ENCODE results near the gene CHST2. TPM values are rescaled to one million over a fixed set of nuclear protein-coding genes. Genes with fewer than 3 reads are reported as not detected.

CHST2 gene
- total RNA-seq, 1 donor from 2014 or later: 51.7 TPM

DNA sequence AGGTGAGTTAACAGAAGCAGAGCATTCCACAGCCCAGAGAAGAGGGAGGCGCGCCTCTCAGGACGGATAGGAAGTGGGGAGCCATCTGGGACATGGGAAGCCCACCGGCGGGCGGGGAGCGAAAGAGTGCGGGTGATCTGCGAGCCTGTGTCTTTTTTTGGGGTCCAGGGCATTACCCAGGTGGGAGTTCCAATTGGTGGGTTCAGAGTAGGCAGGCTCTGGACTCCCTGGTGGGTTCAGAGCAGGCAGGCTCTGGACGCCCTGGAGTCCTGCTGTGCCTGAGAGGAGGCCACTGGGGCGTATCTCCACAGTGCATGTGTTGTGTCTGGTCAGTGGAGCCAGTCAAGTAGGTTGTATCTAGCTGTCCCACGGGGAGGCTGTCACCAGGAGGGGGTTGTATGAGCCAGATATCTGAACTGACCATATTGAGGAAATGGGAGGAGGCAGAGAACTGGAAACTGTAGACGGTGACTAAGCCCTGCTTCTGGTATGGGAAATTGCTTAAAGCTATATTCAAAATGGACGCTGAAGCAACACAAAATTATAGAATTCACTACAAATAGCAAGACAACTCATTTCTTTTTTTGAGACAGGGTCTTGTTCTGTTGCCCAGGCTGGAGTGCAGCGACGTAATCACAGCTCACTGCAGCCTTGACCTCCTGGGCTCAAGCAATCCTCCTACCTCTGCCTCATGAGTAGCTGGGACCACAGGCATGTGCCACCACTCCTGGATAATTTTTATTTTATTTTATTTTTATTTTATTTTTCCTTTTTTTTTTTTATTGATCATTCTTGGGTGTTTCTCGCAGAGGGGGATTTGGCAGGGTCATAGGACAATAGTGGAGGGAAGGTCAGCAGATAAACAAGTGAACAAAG is 34.5 kb upstream of the CHST2 start:
- H3K27me3 Mint-ChIP-seq (ENCODE audit: unreplicated experiment): peaks cover 7% of the 10 kb centered on the region
- H3K4me1 Mint-ChIP-seq (ENCODE audit: low read depth, unreplicated experiment): peaks cover 18% of the 10 kb centered on the region
- H3K4me3 Mint-ChIP-seq (ENCODE audit: unreplicated experiment): peak overlapping the region; percentile 30

DNA sequence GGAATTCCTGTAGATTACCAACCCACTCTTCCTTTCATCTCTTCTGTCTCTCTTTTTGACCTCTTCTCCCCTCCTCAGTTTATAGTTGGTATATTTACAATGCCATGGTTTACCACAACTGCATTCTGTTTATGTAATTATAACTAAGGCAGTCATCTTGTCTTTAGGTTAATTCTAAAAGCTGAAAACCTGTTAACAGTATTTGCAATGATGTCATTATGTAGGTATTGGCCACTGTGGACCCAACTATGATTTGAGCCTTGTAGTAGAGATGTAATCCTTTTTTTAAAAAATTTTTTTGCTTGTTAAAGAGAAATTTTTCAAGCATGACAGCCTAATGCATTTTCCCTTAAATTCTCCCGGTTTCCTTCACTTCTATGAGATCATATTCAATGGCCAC is 30.7 kb upstream of the CHST2 start:
- H3K27ac Mint-ChIP-seq (ENCODE audit: unreplicated experiment): no peak overlapping the region
- TF ChIP-seq, protein P1, sequence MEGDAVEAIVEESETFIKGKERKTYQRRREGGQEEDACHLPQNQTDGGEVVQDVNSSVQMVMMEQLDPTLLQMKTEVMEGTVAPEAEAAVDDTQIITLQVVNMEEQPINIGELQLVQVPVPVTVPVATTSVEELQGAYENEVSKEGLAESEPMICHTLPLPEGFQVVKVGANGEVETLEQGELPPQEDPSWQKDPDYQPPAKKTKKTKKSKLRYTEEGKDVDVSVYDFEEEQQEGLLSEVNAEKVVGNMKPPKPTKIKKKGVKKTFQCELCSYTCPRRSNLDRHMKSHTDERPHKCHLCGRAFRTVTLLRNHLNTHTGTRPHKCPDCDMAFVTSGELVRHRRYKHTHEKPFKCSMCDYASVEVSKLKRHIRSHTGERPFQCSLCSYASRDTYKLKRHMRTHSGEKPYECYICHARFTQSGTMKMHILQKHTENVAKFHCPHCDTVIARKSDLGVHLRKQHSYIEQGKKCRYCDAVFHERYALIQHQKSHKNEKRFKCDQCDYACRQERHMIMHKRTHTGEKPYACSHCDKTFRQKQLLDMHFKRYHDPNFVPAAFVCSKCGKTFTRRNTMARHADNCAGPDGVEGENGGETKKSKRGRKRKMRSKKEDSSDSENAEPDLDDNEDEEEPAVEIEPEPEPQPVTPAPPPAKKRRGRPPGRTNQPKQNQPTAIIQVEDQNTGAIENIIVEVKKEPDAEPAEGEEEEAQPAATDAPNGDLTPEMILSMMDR (IDR thresholded peaks at IDR 0.05; ENCODE audit: partially characterized antibody, unreplicated experiment): no peak

More for the DNA sequence above, 34.5 kb upstream of the CHST2 start:
- DNase-seq: peak; percentile 35
- peak overlapping the region; percentile 91 for H3K27ac Mint-ChIP-seq (ENCODE audit: unreplicated experiment)
- peaks cover 13% of the 10 kb centered on the region for H3K9me3 Mint-ChIP-seq (ENCODE audit: unreplicated experiment)
- H3K36me3 Mint-ChIP-seq (ENCODE audit: unreplicated experiment): no peaks in the 10 kb centered on the region
- TF ChIP-seq, protein P1 (IDR thresholded peaks at IDR 0.05; ENCODE audit: partially characterized antibody, unreplicated experiment): no peak

DNA sequence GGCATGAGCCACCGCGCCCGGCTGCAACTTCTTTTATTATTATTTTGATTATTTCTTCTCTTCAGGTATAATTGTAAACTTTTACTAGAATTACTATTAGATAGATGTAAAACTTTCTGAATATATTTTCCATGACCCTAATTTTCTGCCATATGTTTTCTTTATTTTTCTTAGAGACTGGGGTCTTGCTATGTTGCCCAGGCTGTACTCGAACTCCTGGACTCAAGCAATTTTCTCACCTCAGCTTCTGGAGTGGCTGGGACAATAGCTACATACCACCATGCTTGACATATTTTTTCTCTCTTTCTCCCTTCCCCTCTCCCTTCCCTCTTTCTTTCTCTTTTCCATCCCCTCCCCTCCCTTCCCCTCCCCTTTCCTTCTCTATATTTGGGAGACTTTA is 29.6 kb upstream of the CHST2 start:
- Mint-ChIP-seq H3K27me3 (ENCODE audit: unreplicated experiment) (peaks cover 5% of the 10 kb centered on the region), H3K36me3 (ENCODE audit: unreplicated experiment) (no peaks in the 10 kb centered on the region), H3K4me3 (ENCODE audit: unreplicated experiment) (no peak overlapping the region), H3K27ac (ENCODE audit: unreplicated experiment) (peak overlapping the region; percentile 88), H3K9me3 (ENCODE audit: unreplicated experiment) (peaks cover 7% of the 10 kb centered on the region), H3K4me1 (ENCODE audit: low read depth, unreplicated experiment) (peaks cover 21% of the 10 kb centered on the region)
- TF ChIP-seq, protein P1 (IDR thresholded peaks at IDR 0.05; ENCODE audit: partially characterized antibody, unreplicated experiment): no peak
- no peak for DNase-seq

More for the DNA sequence above, 30.7 kb upstream of the CHST2 start:
- H3K4me3 Mint-ChIP-seq (ENCODE audit: unreplicated experiment): no peak overlapping the region
- no peaks in the 10 kb centered on the region for H3K36me3 Mint-ChIP-seq (ENCODE audit: unreplicated experiment)
- peaks cover 10% of the 10 kb centered on the region for H3K9me3 Mint-ChIP-seq (ENCODE audit: unreplicated experiment)
- H3K27me3 Mint-ChIP-seq (ENCODE audit: unreplicated experiment): peaks cover 7% of the 10 kb centered on the region
- H3K4me1 Mint-ChIP-seq (ENCODE audit: low read depth, unreplicated experiment): peaks cover 26% of the 10 kb centered on the region
- DNase-seq: no peak

DNA sequence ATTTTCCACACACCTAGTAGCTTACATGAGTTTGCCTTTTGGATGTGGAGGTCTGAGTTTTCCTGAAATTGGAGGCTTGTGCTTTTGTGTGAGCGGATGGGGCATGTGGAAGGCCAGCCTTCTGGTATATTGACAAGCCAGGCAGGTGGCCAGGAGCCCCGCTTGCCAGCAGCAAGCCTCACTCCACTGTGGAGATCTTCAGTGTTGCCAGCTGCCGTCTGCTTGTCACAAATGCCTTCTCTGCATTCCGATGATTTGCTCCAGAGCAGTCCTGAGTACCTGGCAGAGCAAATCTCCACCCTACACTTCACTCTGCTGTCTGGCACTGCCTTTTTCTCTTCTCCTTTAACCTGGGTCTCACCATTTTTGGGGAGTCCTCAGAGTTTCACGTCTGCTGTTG is 29.1 kb upstream of the CHST2 start:
- Mint-ChIP-seq H3K4me3 (ENCODE audit: unreplicated experiment) (no peak overlapping the region), H3K27ac (ENCODE audit: unreplicated experiment) (peak overlapping the region; percentile 88), H3K4me1 (ENCODE audit: low read depth, unreplicated experiment) (peaks cover 19% of the 10 kb centered on the region), H3K27me3 (ENCODE audit: unreplicated experiment) (peaks cover 4% of the 10 kb centered on the region), H3K9me3 (ENCODE audit: unreplicated experiment) (peaks cover 7% of the 10 kb centered on the region), H3K36me3 (ENCODE audit: unreplicated experiment) (no peaks in the 10 kb centered on the region)
- DNase-seq: peak; percentile 48
- TF ChIP-seq, protein P1 (IDR thresholded peaks at IDR 0.05; ENCODE audit: partially characterized antibody, unreplicated experiment): no peak

Data from glutamatergic neuron (in vitro differentiated cells).